Stimulated activated CD4-positive, alpha-beta T cell treated with anti-CD3 and anti-CD28 coated beads, Interleukin-4, amount 100 ng/mL, for 1 hour (primary cell): ENCODE measurements around the gene PEX3.
A peak's percentile ranks its signal among the peaks of the same experiment; 100 is the strongest.
"Not testable (repeated sequence)": the region's sequence is repeated elsewhere in the genome, so short reads cannot be mapped to it uniquely, and the experiment has no call there.

Experiments
- DNase-seq: peaks from one replicate; pipeline ENCODE4 v3.0.0-alpha.2; 2020

PEX3 gene

DNA sequence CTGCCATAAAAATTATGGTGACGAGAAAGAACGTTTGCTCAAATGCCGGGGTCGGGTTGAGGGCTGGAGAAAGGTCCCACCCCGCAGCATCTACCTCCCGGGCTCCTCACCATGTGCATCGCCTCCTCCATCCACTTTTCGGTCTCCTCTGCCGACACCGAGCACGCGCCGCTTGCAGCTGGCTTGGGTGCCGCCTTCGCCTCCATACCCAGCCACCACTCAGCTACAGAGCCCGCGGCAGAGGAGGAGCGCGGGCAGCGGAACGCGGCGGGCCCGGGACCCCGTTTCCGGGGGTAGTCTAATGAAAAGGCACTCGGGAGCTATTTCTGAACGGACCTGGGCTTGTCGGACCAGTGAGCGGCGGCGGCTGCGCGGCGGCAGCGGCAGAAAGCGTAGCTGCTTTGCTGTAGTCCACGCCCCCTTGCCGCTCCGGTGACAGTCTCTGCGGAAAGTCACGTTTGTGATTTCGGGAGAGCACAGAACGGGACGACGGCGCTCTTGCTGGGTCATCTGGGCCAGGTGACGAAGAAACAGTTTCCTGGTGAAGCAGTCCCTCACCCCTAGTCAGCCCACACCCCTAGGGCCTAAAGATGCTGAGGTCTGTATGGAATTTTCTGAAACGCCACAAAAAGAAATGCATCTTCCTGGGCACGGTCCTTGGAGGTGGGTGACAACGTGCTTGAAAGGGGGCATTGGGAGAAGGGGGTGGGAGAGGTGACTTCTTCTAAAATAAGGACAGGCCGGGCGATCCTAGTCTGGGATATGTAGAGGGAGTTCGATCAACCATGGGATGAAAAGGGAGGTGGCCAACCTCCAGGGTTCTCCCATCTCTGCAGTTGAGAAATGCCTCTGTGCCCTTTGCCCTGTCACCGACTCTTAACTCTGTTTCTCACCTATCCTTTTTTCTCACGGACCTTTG lies at the start of gene PEX3, which contains the start of gene ADAT2:
Gene PEX3 (plus strand): TSS at position 353 of the 919 bp plus-strand sequence. CDS start 238 bp downstream, at position 591.
Gene ADAT2 (minus strand): TSS at position 243 of the 919 bp plus-strand sequence. CDS start 37 bp downstream, at position 206.
- peak; percentile 93 for DNase-seq

GRCh38 chr6:143401068-143401446 lies 49.5 kb upstream of the PEX3 start:
- no peak for DNase-seq

DNA sequence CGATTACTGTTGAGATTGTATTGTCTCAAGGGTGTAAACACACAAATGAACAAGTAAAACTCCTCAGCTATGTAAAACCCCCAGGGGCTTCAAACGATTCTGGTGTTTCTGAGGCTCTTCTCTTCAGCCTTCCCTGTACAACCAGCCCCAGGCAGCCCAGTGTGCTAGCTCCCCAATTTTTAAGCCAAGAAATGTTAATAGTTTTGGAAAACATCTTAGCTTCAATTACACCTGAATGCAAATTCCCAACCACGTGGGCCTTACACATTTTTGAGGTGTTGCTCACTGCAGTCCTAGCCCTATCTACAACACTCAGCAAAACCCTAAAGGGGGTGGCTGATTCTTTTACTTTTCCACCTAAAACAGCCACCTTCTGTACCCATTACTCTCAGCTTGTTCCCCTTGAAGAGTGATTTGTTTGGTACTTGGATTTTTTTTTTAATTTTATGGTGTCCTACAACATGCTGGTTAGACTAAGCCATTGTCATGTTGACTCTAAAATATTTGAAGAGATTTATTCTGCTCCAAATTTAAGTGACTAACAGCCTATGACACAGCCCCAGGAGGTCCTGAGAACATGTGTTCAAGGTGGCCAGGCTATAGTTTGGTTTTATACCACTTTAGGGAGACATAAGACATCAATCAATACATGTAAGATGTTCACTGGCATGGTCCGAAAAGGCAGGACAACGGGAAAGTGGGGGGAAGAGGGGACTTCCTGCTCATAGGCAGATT lies 48.8 kb upstream of the PEX3 start:
- no peak for DNase-seq

DNA sequence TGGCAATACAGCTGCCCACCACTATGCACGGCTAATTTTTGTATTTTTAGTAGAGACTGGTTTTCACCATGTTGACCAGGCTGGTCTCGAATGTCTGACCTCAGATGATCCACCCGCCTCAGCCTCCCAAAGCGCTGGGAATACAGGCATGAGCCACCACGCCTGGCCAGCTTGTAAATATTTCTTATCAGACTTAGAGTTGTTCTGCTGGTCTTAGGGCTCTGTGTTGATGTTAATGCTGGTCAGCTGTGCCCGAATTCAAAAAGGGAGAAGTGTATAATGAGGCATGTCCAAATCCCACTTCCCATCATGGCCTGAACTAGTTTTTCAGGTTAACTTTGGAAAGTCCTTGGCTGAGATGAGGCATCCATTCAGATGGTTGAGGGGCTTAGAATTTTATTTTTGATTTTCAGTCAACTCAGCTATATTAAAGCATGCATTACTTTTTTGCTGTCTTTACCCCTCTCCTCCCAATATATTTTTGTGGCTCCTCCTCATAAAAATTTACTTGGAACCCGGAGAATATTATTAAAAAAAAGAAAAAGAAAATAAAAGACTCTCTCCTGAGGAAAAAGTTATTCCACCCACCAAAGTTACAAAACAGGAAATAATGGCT lies 47.8 kb upstream of the PEX3 start:
- no peak for DNase-seq

DNA sequence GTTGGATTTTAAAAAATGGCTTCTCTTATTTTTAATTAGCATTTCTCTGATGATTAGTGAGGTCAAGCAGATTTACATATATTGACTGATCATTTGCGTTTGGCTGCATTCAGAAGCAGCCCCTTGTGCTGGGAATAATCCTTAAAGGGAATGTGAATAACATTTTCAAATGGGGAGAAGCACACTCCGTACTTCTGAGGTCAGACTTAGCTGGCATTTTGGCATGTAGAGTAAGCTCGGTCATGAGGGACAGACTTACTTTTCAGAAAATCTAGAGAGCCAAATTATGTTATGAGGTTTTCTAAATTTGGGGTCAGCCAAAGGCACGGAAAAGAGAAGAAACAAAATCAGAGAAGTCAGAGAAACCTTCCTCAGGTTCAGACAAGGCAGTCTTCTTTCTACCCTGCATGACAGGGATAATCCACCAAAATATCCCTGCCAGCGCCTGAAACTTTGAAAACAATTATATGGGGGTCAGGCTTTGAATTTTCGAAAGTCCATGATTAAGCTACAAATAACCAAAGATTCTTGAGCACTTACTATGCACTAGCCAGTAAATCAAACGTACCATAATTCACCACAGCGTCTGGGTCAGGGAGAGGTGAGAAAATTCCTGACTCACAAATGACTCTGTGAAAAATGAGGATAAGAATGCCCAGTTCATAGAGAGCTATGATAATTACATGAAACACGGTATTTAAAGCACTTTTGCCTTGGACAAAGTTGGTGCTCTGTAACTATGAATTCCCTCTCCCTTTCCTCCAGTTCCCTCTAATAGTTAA lies 45.0 kb upstream of the PEX3 start:
- no peak for DNase-seq

DNA sequence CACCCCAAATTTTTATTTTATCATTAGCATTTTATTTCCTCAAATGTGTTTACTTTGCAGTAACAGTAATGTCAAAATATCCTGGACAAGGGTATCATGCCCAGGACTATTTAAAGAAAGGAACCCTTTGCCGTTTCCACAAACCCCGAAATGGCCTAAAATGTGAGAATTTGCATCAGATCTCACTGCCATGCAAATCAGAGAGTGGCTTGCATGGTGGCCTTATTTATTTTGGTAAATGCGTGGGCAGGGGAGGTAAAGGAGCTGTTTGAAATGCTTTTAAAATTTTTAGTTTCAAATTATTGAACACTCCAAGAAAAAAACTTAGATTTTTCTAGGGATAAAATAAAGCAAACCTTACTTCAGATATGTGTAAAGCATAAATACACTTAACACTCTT lies 43.9 kb upstream of the PEX3 start:
- no peak for DNase-seq

- no peak for DNase-seq
These were observed 42.3 kb upstream of the PEX3 start for GRCh38 chr6:143408151-143408786.

- DNase-seq = no peak
These were observed 41.8 kb upstream of the PEX3 start for GRCh38 chr6:143408787-143409162.

- no peak for DNase-seq
These were observed 39.7 kb upstream of the PEX3 start for GRCh38 chr6:143410859-143411270.

- DNase-seq = no peak
These were observed 35.8 kb upstream of the PEX3 start for GRCh38 chr6:143414769-143415168.

GRCh38 chr6:143419526-143419925 lies 31.1 kb upstream of the PEX3 start:
- DNase-seq = no peak

DNA sequence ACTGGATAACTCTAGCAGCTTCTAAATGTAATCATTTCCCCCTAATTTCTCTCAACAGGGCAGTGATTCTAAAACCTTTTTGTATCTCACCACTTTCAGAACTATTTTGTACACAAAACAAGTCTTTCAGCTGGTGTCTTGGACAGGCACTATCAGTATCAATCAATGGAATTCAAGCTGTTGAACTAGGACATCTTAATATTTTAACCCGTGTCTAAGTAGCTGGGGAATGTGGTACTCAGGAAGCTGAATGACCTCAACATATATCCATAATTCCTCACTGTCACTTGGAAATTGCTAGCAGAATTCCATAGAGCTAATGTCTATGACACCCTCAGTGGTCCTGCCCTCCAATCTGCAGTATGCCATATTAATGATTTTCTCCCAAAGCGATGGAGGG lies 24.6 kb upstream of the PEX3 start:
- DNase-seq = no peak

GRCh38 chr6:143427109-143427817 lies 23.3 kb upstream of the PEX3 start:
- DNase-seq = peak; percentile 72

- no peak for DNase-seq
These were observed 20.6 kb upstream of the PEX3 start for GRCh38 chr6:143429970-143430369.

- no peak for DNase-seq
These were observed 19.4 kb upstream of the PEX3 start for GRCh38 chr6:143431226-143431625.

GRCh38 chr6:143432588-143432987 lies 18.0 kb upstream of the PEX3 start:
- DNase-seq = no peak

DNA sequence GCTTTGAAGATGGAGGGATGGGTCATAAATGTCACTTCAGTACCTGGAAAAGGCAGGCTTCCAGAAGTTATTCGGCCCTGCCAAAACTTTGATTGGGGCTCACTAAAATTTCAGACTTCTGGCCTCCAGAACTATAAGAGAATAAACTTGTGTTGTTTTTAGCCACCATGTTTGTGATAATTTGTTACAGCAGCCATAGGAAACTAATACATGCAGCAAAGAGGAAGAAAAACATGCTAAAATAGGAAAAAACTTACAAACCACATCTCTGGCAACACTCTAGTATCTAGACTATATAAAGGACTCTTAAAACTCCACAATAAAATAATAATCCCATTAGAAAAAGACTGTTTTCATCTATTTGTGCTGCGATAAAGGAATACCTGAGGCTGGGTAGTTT lies 9.6 kb upstream of the PEX3 start:
- no peak for DNase-seq

DNA sequence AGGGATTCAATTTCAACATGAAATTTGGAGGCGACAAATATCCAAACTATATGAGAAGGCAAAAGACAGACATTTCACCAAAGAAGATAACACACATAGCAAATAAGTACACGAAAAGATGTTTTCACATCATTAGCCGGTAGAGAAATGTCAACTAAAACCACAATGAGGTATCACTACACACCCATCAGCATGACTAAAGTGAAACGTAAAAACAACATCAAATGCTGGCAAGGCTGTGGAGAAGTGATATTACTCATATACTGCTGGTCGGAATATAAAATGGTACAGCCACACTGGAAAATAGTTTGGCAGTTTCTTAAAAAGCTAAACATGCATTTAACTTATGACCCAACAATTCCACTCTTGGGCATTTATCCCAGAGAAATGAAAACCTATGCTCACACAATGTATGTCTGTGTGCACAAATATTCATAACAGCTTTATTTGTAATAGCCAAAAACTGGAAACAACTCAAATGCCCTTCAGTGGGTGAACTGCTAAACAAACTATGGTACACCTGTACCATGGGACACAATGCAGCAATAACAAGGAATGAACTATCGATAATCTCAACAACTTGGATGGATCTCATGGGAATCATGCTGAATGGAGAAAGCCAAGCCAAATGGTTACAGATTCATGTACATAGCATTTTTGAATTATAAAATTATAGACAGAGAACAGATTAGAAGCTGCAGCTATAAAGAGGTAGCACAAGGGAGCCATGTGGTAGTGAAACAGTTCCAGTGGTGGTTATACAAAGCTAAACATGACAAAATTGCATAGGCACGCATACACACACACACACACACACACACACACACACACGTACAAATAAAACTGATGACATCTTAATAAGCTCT lies 8.7 kb upstream of the PEX3 start:
- DNase-seq = no peak

DNA sequence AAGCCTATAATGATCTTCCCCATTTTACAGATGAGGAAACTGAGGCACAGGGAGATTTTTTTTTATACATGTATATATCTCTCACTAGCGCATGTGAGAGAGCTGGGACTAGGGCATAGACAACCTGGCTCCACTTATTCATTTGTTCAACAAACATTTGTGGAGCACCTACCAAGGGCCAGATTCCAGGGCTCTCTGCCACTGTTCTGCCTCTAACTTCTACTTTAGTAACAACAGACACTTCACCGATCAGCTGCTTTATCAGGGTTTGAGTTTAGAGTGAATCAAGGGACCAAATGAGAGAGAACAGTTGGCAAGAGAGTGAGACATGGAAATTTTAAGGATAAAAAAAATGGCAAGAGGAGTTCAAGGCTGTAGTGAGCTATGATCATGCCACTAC lies 7.5 kb upstream of the PEX3 start:
- no peak for DNase-seq

DNA sequence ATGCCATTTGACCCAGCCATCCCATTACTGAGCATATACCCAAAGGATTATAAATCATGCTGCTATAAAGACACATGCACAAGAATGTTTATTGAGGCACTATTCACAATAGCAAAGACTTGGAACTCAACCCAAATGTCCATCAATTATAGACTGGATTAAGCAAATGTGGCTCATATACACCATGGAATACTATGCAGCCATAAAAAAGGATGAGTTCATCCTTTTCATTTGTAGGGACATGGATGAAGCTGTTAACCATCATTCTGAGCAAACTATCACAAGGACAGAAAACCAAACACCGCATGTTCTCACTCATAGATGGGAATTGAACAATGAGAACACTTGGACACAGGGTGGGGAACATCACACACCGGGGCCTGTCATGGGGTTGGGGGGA lies 2.7 kb upstream of the PEX3 start:
- not testable (repeated sequence) for DNase-seq
